Caco-2 (cell line): ENCODE data around the gene MYL12B. TPM values are rescaled to one million over a fixed set of nuclear protein-coding genes. Genes with fewer than 3 reads are reported as not detected.

Experiments
- BruUV-seq: library from RNA; stranded (reverse); fragments of 400-500 nt; replicated peaks from 2 replicates; lab custom pipeline; 2021; lab: Mats Ljungman, UMichigan
- CTCF ChIA-PET: fragments of 300-600 bp; sonication (Branson Sonifier 250); formaldehyde crosslinking; loops from one replicate; lab custom pipeline; 2022; ENCODE audit warnings: antibody characterized with exemption; lab: Charles Lee
- POLR2A ChIA-PET: fragments of 300-600 bp; sonication (Branson Sonifier 250); formaldehyde crosslinking; loops from one replicate; lab custom pipeline; 2022; ENCODE audit warnings: antibody characterized with exemption; lab: Charles Lee
- DNase-seq, 2 experiments: peaks; one replicate each; pipeline versions ENCODE4 v3.0.0 to v3.0.0-alpha.2; 2020 to 2022
- H3K27me3 ChIP-seq: replicated peaks from 2 replicates; pipeline ENCODE4 v1.6.0; 2011; ENCODE audit warnings: low read length; ENCODE audit not compliant: control insufficient read depth, insufficient read depth
- H3K36me3 ChIP-seq: 2 replicates; pipeline ENCODE4 v1.5.1; 2011; ENCODE audit warnings: low read length; ENCODE audit not compliant: control insufficient read depth, insufficient read depth
- H3K4me1 ChIP-seq: fragments of 250-450 bp; sonication (Bioruptor Pico); 2 replicates; pipeline ENCODE4 v1.5.1; 2020; ENCODE audit warnings: mild to moderate bottlenecking
- H3K4me3 ChIP-seq: 2 replicates; pipeline ENCODE4 v1.5.1; 2011; ENCODE audit warnings: low read depth, mild to moderate bottlenecking, control low read depth, low read length
- H3K9me3 ChIP-seq: fragments of 250-450 bp; sonication (Bioruptor Pico); 2 replicates; pipeline ENCODE4 v1.5.1; 2020; ENCODE audit warnings: mild to moderate bottlenecking, moderate library complexity
- H3K27ac Mint-ChIP-seq: one replicate; pipeline ENCODE4 v1.8.0; 2022; ENCODE audit warnings: mixed read lengths; ENCODE audit not compliant: unreplicated experiment
- H3K27me3 Mint-ChIP-seq: one replicate; pipeline ENCODE4 v1.8.0; 2022; ENCODE audit warnings: mixed read lengths; ENCODE audit not compliant: insufficient read depth, unreplicated experiment
- H3K36me3 Mint-ChIP-seq: one replicate; pipeline ENCODE4 v1.8.0; 2022; ENCODE audit warnings: mild to moderate bottlenecking, mixed read lengths; ENCODE audit not compliant: insufficient read depth, unreplicated experiment
- H3K4me1 Mint-ChIP-seq: one replicate; pipeline ENCODE4 v1.8.0; 2022; ENCODE audit warnings: low read depth, mixed read lengths; ENCODE audit not compliant: unreplicated experiment
- H3K4me3 Mint-ChIP-seq: one replicate; pipeline ENCODE4 v1.8.0; 2022; ENCODE audit warnings: mild to moderate bottlenecking, moderate library complexity, mixed read lengths; ENCODE audit not compliant: unreplicated experiment
- H3K9me3 Mint-ChIP-seq: one replicate; pipeline ENCODE4 v1.8.0; 2022; ENCODE audit warnings: mixed read lengths; ENCODE audit not compliant: unreplicated experiment
- CTCF ChIP-seq, 2 experiments: fragments of 200-600 bp in 1 of 2; IDR thresholded peaks; 1 replicate in 1 of 2; 2 replicates in 1 of 2; pipeline versions ENCODE4 v1.5.1 to v1.8.0; 2011 to 2022; ENCODE audit warnings: antibody characterized with exemption in 1 of 2, control low read depth in 1 of 2, inconsistent platforms in 1 of 2, low read depth in 1 of 2, low read length in 1 of 2, mild to moderate bottlenecking in 1 of 2, moderate library complexity in 1 of 2; ENCODE audit not compliant: insufficient read depth in 1 of 2, severe bottlenecking in 1 of 2, unreplicated experiment in 1 of 2
- intact Hi-C: fragments of 100-400 bp; cut with micrococcal nuclease; formaldehyde crosslinking; loops from one replicate; pipeline ENCODE4 v1.10.0; 2022; ENCODE audit not compliant: unreplicated experiment
- total RNA-seq: library from RNA; stranded (reverse); gene quantifications from 2 replicates; pipeline ENCODE4 v1.2.3, GENCODE V29; 2022

MYL12B gene
- total RNA-seq, 1 experiment from 2014 or later = 467 TPM

GRCh38 chr18:3233433-3234168 is 28.3 kb upstream of the MYL12B start:
- H3K4me1 ChIP-seq = peaks cover 32% of the 10 kb centered on the region
- DNase-seq = no peak
- no peaks in the 10 kb centered on the region for H3K9me3 ChIP-seq
- intact Hi-C loops = no loop called here
- no peaks in the 10 kb centered on the region for H3K36me3 ChIP-seq
- BruUV-seq = no TSS peak
- H3K27ac Mint-ChIP-seq = no peak overlapping the region
- H3K36me3 Mint-ChIP-seq = no peaks in the 10 kb centered on the region
- H3K27me3 ChIP-seq = no peaks in the 10 kb centered on the region
- no peak for TF ChIP-seq CTCF (IDR thresholded peaks at IDR 0.05; ENCODE audit: insufficient read depth in 1 of 2, low read depth in 1 of 2, low read length in 1 of 2, severe bottlenecking in 1 of 2, unreplicated experiment in 1 of 2)
- no peak overlapping the region for H3K4me3 Mint-ChIP-seq
- CTCF ChIA-PET = no interaction called here
- POLR2A ChIA-PET = no interaction called here
- peaks cover 3% of the 10 kb centered on the region for H3K9me3 Mint-ChIP-seq
- no peaks in the 10 kb centered on the region for H3K27me3 Mint-ChIP-seq
- no peak overlapping the region for H3K4me3 ChIP-seq
- H3K4me1 Mint-ChIP-seq = no peaks in the 10 kb centered on the region

GRCh38 chr18:3234457-3234856 is 27.5 kb upstream of the MYL12B start:
- no peak overlapping the region for H3K4me3 ChIP-seq
- Mint-ChIP-seq H3K27ac (no peak overlapping the region), H3K36me3 (no peaks in the 10 kb centered on the region), H3K27me3 (no peaks in the 10 kb centered on the region), H3K9me3 (peaks cover 9% of the 10 kb centered on the region), H3K4me1 (no peaks in the 10 kb centered on the region), H3K4me3 (no peak overlapping the region)
- H3K9me3 ChIP-seq = no peaks in the 10 kb centered on the region
- H3K4me1 ChIP-seq = peaks cover 32% of the 10 kb centered on the region
- TF ChIP-seq CTCF (IDR thresholded peaks at IDR 0.05; ENCODE audit: insufficient read depth in 1 of 2, low read depth in 1 of 2, low read length in 1 of 2, severe bottlenecking in 1 of 2, unreplicated experiment in 1 of 2) = no peak
- ChIA-PET POLR2A (no interaction called here), CTCF (no interaction called here)
- H3K36me3 ChIP-seq = no peaks in the 10 kb centered on the region
- intact Hi-C loops = no loop called here
- no peaks in the 10 kb centered on the region for H3K27me3 ChIP-seq
- DNase-seq = no peak
- no TSS peak for BruUV-seq

GRCh38 chr18:3235846-3236245 is 26.1 kb upstream of the MYL12B start:
- CTCF ChIA-PET = interaction anchor here (0.6 kb wide), 1 partner anchor 218 kb away, joined by 5 read pairs; no protein-coding TSS in a partner anchor
- Mint-ChIP-seq H3K27me3 (no peaks in the 10 kb centered on the region), H3K4me3 (no peak overlapping the region), H3K9me3 (peaks cover 17% of the 10 kb centered on the region), H3K36me3 (no peaks in the 10 kb centered on the region), H3K27ac (no peak overlapping the region), H3K4me1 (no peaks in the 10 kb centered on the region)
- no peaks in the 10 kb centered on the region; the same call in 1 of the 2 replicates for H3K9me3 ChIP-seq
- TF ChIP-seq CTCF (IDR thresholded peaks at IDR 0.05; ENCODE audit: insufficient read depth in 1 of 2, low read depth in 1 of 2, low read length in 1 of 2, severe bottlenecking in 1 of 2, unreplicated experiment in 1 of 2) = no peak
- POLR2A ChIA-PET = no interaction called here
- no peaks in the 10 kb centered on the region for H3K36me3 ChIP-seq
- intact Hi-C loops = no loop called here
- peaks cover 26% of the 10 kb centered on the region for H3K4me1 ChIP-seq
- no peak overlapping the region for H3K4me3 ChIP-seq
- BruUV-seq = no TSS peak
- DNase-seq = no peak
- H3K27me3 ChIP-seq = no peaks in the 10 kb centered on the region
